Thoracic aorta (tissue), 2 donors: ENCODE data around the gene AUTS2. TPM values are rescaled to one million over a fixed set of nuclear protein-coding genes. Genes with fewer than 3 reads are reported as not detected.

Experiments used
- ATAC-seq: fragments of 150-250 bp; one replicate; pipeline ENCODE4 v1.8.0; 2017; ENCODE audit warnings: low read depth; ENCODE audit not compliant: insufficient number of reproducible peaks, low FRiP score
- DNase-seq: peaks from one replicate; pipeline ENCODE4 v3.0.0-alpha.2; 2020; ENCODE audit warnings: low spot score
- H3K27ac ChIP-seq, 2 donors: fragments of 200-600 bp; sonication (generic); 1 replicate in 1 of 2; 2 replicates in 1 of 2; pipeline ENCODE4 v1.5.1; 2016; ENCODE audit warnings: mild to moderate bottlenecking in 2 of 2, moderate library complexity in 2 of 2
- H3K27me3 ChIP-seq: fragments of 200-600 bp; sonication (generic); replicated peaks from 2 replicates; pipeline ENCODE4 v1.6.0; 2016; ENCODE audit warnings: mild to moderate bottlenecking; ENCODE audit not compliant: insufficient read depth
- H3K36me3 ChIP-seq: fragments of 200-600 bp; sonication (generic); one replicate; pipeline ENCODE4 v1.5.1; 2016
- H3K4me1 ChIP-seq, 2 donors: fragments of 200-600 bp; sonication (generic); 1 replicate in 1 of 2; 2 replicates in 1 of 2; pipeline versions ENCODE4 v1.5.1 to v1.6.0; 2016; ENCODE audit warnings: low read depth in 2 of 2, mild to moderate bottlenecking in 1 of 2; ENCODE audit not compliant: control insufficient read depth in 1 of 2
- H3K4me3 ChIP-seq: fragments of 200-600 bp; sonication (generic); 2 replicates; pipeline ENCODE4 v1.5.1; 2016; ENCODE audit warnings: mild to moderate bottlenecking
- H3K9me3 ChIP-seq: fragments of 200-600 bp; sonication (generic); 2 replicates; pipeline ENCODE4 v1.5.1; 2016
- total RNA-seq, 2 donors: library from RNA; depleted of rRNA; stranded (reverse); fragments of >200 nt; gene quantifications; one replicate each; pipeline versions ENCODE4 v1.1.0 to v1.2.3, GENCODE V29; 2016
- TF ChIP-seq, protein P1 (sequence below): fragments of 200-600 bp; sonication (generic); IDR thresholded peaks from one replicate; pipeline ENCODE4 v1.5.1; 2019; ENCODE audit warnings: antibody characterized with exemption

Gene AUTS2
- total RNA-seq, 2 donors from 2014 or later: 49.4 to 101 TPM

DNA sequence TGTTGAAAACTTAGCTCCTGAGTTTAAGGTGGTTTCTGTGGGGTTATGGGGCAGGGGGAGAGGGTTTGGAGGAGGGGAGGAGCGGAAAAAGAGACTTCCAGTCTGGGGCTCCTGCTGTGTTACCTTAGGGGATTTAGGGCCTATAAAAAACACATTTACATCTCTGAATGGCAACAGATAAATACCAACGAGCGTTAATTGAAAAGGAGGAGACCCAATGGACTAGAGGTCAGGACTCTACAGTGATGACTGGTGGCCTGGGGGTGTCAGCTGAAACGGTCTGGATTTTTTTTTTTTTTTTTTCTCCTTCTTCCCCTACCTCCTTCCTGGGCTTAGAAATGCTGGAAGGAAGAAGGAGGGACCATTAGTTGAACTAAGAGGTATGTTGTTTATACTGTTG, 47.4 kb downstream of the AUTS2 start:
- Histone ChIP-seq H3K27me3 (no peaks in the 10 kb centered on the region), H3K9me3 (no peaks in the 10 kb centered on the region), H3K27ac (no peak overlapping the region), H3K36me3 (no peaks in the 10 kb centered on the region), H3K4me3 (no peak overlapping the region), H3K4me1 (no peaks in the 10 kb centered on the region)
- DNase-seq (no peak), ATAC-seq (no peak)
- TF ChIP-seq, protein P1, sequence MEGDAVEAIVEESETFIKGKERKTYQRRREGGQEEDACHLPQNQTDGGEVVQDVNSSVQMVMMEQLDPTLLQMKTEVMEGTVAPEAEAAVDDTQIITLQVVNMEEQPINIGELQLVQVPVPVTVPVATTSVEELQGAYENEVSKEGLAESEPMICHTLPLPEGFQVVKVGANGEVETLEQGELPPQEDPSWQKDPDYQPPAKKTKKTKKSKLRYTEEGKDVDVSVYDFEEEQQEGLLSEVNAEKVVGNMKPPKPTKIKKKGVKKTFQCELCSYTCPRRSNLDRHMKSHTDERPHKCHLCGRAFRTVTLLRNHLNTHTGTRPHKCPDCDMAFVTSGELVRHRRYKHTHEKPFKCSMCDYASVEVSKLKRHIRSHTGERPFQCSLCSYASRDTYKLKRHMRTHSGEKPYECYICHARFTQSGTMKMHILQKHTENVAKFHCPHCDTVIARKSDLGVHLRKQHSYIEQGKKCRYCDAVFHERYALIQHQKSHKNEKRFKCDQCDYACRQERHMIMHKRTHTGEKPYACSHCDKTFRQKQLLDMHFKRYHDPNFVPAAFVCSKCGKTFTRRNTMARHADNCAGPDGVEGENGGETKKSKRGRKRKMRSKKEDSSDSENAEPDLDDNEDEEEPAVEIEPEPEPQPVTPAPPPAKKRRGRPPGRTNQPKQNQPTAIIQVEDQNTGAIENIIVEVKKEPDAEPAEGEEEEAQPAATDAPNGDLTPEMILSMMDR: no peak

DNA sequence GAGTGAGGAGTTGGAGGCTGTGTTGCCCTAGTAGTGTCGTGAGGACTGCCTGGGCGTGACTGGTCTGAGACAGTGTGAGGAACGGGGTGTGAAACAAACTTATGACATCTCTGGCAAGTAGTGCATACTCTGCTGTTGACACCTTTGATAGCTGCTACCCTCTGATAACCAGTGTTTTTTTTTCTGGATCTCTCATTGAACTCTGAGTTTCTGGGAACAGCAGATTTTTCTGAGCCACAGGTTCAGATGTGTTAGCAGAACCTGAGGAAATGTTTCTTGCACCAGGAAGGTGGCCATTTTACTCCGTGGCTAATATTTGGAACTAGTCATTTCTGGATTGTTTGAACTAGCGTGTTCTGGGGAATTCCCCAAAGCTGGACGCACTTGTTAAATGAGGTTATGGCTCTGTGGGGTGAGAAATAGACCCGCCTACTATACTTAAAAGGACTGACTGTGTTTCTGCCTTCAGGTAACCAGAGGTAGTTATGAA, 52.9 kb downstream of the AUTS2 start:
- Histone ChIP-seq H3K27me3 (no peaks in the 10 kb centered on the region), H3K27ac (no peak overlapping the region), H3K4me1 (peaks cover 0 to 8% of the 10 kb centered on the region in 2 donors), H3K36me3 (no peaks in the 10 kb centered on the region), H3K4me3 (no peak overlapping the region), H3K9me3 (no peaks in the 10 kb centered on the region)
- TF ChIP-seq, protein P1: no peak
- DNase-seq (no peak), ATAC-seq (no peak)

DNA sequence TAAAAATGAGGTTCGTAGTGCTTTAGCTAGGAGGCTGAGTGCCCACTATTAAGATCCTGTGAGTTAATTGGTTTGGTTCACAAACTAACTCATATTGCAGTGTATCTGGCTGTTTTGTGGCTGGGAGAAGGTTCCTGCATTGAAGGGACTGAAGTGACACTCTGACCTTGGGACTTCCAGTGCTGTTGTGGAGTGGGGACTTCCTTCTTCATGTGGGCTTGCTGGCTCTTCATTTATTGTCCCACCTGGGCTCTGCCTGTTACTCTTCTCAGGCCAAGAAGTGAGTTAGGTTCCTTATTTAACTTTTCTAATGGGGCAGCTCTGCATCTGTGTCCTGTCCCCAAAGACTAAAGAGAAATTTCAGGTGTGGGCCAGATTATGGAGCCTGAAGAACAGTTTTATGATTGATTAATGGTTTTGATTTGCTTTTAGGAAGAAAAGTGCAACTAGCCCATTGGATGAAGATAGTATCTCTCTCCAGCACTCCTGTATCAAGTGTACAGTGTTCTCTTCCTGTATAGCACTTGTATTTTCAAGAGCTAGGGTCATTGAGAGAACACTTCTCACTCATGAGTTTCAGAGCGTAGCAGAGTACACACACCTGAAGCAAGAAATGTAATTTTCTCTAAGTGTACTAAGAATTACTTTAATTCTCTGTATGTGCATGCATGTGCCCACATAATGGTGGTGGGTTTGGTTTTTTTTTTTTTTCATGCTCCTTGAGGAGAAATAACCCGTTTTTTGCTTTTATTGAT, 54.8 kb downstream of the AUTS2 start:
- Histone ChIP-seq H3K4me3 (no peak overlapping the region), H3K4me1 (peaks cover 0 to 8% of the 10 kb centered on the region in 2 donors), H3K9me3 (no peaks in the 10 kb centered on the region), H3K27me3 (no peaks in the 10 kb centered on the region), H3K36me3 (no peaks in the 10 kb centered on the region), H3K27ac (no peak overlapping the region)
- DNase-seq (no peak), ATAC-seq (no peak)
- TF ChIP-seq, protein P1: no peak

DNA sequence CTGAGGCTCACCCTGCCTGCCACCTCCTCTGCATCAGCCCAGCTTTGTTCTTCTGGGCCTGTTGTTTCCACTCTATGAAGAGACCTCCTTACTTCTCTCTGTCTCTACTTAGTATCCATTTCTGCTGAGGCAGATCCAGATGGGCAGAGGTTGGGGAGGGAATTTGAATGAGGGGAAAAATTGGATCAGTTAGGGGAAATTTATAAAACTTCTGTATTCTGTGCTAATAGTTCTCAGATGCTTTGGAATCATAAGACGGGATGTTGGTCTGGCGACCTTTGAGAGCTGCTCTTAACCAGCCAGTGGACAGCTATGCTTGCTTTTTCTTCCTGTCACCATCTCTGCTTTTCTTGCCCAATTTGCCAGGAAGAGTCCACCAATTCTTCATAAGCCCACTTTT, 55.5 kb downstream of the AUTS2 start:
- Histone ChIP-seq H3K27ac (no peak overlapping the region), H3K4me3 (no peak overlapping the region), H3K9me3 (no peaks in the 10 kb centered on the region), H3K36me3 (no peaks in the 10 kb centered on the region), H3K4me1 (peaks cover 0 to 8% of the 10 kb centered on the region in 2 donors), H3K27me3 (no peaks in the 10 kb centered on the region)
- TF ChIP-seq, protein P1: no peak
- DNase-seq (no peak), ATAC-seq (no peak)

DNA sequence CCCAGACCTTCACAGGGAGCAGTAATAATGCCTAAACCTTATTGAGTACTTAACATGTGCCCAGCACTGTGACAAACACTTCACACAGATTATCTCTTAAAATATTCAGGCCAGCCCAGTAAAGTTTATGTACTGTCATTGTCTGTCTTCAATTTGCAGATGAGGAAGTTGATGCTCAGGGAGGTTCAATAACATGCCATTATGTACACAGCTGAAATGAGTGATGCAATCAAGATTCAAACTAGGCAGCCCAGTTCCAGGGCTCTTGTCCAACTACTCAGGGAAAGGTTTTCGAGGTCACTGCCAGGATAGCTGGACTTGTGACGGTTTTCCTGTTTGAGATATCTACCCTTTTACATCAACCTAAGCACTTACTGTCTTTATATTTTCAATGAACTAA, 56.1 kb downstream of the AUTS2 start:
- H3K4me1 ChIP-seq: peaks cover 0 to 8% of the 10 kb centered on the region in 2 donors

More for the DNA sequence above, 56.1 kb downstream of the AUTS2 start:
- ATAC-seq: no peak
- H3K27ac ChIP-seq: no peak overlapping the region
- H3K4me3 ChIP-seq: no peak overlapping the region
- H3K36me3 ChIP-seq: no peaks in the 10 kb centered on the region
- H3K9me3 ChIP-seq: no peaks in the 10 kb centered on the region
- TF ChIP-seq, protein P1: no peak
- H3K27me3 ChIP-seq: no peaks in the 10 kb centered on the region
- no peak for DNase-seq
